GM18951 (cell line): ENCODE results near the gene PIK3CB.
"Not testable (repeated sequence)": the region's sequence is repeated elsewhere in the genome, so short reads cannot be mapped to it uniquely, and the experiment has no call there.

Experiments
- POLR2A ChIP-seq: IDR thresholded peaks from 4 replicates; pipeline ENCODE4 v1.6.1; 2011; ENCODE audit warnings: mild to moderate bottlenecking; ENCODE audit not compliant: insufficient read length, insufficient read depth; ENCODE audit errors: extremely low read depth
- in situ Hi-C: fragments of 300-500 bp; cut with MboI; formaldehyde crosslinking; loops from one replicate; pipeline ENCODE4 v1.12.0; 2022; ENCODE audit warnings: low sequenced_read_pairs, mixed read lengths, inconsistent platforms; ENCODE audit not compliant: unreplicated experiment

Gene PIK3CB

DNA sequence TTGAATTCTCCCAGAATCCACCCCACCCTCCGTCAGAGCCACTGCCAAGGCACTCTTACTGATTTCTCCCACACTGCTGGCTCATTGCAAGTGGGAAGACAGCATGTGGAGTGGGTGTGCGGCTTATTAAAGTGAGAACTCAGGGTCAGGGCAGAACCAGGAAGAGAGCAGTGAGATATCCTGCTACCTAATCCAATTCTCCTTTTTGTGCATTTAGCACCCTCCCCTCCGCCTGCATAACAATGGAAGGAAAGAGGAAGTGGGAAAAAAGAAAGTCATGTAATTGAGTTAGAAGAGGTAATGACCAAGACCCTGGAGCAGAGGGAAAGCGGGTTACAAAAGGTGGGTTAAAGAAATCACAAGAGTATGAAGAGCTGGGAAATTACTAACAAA lies 27.8 kb upstream of the PIK3CB start:
- no peak for TF ChIP-seq POLR2A
- in situ Hi-C loops, result no loop called here

GRCh38 chr3:138861798-138862197 lies 27.1 kb upstream of the PIK3CB start:
- in situ Hi-C loops, result no loop called here
- no peak for TF ChIP-seq POLR2A

DNA sequence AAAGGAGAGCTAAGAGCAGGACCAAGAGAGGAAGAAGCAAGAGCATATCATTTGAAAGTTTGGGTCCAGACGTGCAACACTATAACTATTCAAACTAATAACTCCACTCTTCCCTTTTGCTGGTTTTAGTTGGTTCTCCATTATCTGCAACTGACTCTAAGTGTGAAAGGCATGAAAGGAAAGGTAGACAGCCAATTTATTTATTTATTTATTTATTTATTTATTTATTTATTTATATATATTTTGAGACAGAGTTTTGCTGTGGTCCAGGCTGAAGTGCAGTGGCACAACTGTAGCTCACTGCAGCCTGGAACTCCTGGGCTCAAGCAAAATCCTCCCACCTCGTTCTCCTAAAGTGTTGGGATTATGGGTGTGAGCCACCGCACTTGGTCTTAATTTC lies 22.1 kb upstream of the PIK3CB start:
- no peak for TF ChIP-seq POLR2A
- in situ Hi-C loops, result no loop called here

DNA sequence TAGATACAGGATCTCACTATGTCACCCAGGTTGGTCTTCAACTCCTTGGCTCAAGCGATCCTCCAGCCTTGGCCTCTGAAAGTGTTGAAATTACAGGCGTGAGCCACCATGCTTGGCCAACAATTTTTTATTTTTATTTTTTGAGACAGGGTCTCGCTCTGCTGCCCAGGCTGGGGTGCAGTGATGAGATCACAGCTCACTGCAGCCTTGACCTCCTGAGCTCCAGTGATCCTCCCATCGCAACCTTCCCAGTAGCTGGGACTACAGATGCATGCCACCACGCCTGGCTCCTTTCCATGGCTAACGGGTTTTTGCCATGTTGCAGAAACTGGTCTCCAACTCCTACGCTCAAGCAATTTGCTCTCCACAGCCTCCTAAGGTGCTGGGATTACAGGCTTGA lies 20.2 kb upstream of the PIK3CB start:
- in situ Hi-C loops, result no loop called here

GRCh38 chr3:138854204-138854603 lies 19.5 kb upstream of the PIK3CB start:
- TF ChIP-seq POLR2A, result no peak
- in situ Hi-C loops, result no loop called here

More for the DNA sequence above, 20.2 kb upstream of the PIK3CB start:
- TF ChIP-seq POLR2A, result no peak

DNA sequence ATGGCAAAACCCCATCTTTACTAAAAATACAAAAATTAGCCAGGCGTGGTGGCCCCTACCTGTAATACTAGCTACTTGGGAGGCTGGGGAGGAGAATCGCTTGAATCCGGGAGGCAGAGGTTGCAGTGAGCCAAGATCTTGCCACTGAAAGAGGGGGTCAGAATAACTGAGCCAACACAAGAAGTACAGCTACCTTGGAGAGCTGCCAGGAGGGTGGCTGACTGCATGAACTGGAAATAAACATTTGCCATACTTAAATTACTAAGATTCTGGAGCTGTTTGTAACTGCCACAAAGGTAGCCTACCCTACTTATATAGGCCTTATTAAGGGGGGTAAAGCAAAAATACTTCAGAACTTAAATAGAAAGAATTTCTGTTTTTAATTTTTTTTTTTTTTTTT lies 15.4 kb upstream of the PIK3CB start:
- TF ChIP-seq POLR2A, result no peak
- in situ Hi-C loops, result no loop called here

GRCh38 chr3:138849222-138849940 lies 14.7 kb upstream of the PIK3CB start:
- in situ Hi-C loops, result no loop called here
- TF ChIP-seq POLR2A, result no peak

GRCh38 chr3:138848696-138849095 lies 14.0 kb upstream of the PIK3CB start:
- no peak for TF ChIP-seq POLR2A
- in situ Hi-C loops, result no loop called here

GRCh38 chr3:138846824-138847223 lies 12.1 kb upstream of the PIK3CB start:
- in situ Hi-C loops, result not testable (repeated sequence)

GRCh38 chr3:138846262-138846791 lies 11.6 kb upstream of the PIK3CB start:
- no peak for TF ChIP-seq POLR2A
- in situ Hi-C loops, result no loop called here

DNA sequence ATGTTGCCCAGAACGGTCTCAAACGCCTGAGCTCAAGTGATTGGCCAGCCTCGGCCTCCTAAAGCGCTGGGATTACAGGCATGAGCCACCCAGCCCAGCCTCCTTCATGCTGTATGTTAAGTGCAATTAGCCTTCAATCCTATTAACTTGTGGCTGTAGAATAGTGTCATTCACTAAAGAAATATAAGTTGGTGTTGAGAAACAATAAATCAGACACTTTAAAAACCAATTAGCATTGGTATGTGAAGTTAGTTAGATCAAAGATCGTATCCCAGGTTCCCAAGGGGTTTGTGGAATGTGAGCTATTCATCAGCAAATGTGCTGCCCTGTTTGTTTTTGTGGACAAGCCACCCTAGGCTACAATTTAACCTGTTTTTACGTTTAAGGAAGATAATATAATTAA lies 11.0 kb upstream of the PIK3CB start:
- TF ChIP-seq POLR2A, result no peak
- in situ Hi-C loops, result no loop called here

DNA sequence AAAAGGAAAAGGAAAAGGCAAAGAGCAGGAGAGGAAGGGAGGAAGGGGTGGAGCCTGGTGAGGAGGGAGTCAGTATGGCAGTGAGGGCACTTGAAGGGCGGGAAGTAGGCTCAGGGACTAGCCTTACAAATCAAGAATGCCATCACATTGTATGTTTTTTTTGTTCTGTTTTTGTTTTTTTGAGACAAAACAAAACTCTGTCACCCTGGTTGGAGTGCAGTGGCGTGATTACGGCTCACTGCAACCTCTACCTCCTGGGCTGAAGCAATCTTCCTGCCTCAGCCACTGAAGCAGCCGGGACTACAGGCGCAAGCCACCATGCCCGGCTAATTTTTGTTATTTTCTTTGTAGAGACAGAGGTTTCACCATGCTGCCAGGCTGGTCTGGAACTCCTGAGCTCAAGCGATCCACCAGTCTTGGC lies 10.5 kb upstream of the PIK3CB start:
- in situ Hi-C loops, result no loop called here
- TF ChIP-seq POLR2A, result no peak

DNA sequence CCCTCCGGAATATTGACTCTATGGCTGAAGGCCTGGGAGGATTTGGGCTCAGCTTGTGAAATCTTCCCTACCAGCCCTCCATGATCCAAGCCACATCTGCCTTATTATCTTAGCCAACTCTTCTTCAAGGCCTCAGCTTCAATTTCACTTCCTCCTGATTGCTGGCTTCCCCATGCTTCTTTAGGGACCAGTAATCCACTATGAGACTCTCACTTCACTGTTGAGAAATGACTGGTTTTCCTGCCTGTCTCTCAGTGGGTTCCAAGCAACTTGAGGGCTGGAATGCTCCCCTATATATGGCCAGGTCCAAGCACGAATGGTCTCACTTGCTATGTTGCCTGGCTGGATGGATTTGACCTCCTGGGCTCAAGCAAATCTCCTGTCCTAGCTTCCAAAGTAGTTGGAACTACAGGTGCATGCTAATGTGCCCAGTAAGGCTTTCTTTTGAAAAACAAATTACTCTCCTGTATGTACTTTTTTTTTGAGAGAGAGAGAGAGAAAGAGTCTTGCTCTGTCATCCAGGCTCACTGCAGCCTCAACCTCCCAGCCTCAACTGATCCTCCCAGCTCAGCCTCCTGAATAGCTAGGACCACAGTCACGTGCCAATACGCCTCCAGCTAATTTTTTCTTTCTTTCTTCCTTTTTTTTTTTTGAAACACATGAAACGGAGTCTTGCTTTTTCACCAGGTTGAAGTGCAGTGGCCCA lies 7.9 kb upstream of the PIK3CB start:
- TF ChIP-seq POLR2A, result no peak

GRCh38 chr3:138838385-138838784 lies 3.7 kb upstream of the PIK3CB start:
- in situ Hi-C loops, result not testable (repeated sequence)

More for the DNA sequence above, 7.9 kb upstream of the PIK3CB start:
- in situ Hi-C loops, result no loop called here

DNA sequence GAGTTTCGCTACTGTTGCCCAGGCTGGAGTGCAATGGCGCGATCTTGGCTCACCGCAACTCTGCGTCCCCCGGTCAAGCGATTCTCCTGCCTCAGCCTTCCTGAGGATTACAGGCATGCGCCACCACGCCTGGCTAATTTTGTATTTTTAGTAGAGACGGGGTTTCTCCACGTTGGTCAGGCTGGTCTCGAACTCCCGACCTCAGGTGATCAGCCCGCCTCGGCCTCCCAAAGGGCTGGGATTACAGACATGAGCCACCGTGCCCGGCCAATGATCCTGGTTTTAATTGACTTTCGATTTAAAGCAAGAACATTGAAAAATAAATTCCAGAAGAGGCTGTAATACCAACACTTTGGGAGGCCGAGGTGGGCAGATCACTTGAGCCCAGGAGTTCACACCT lies 1.1 kb upstream of the PIK3CB start:
- in situ Hi-C loops, result not testable (repeated sequence)

- TF ChIP-seq POLR2A, result no peak
- in situ Hi-C loops, result no loop called here
These were observed 649 bp upstream of the PIK3CB start for GRCh38 chr3:138835397-138835757.
